MM.1S (cell line): Measurements from ENCODE around the gene ARFGAP1.

Source experiments
- DNase-seq: peaks from one replicate; pipeline ENCODE4 v3.0.0-alpha.2; 2015
- H2AFZ ChIP-seq: fragments of 300-600 bp; sonication (generic); 2 replicates; pipeline ENCODE4 v1.6.0; 2016; ENCODE audit warnings: antibody characterized with exemption, low read length
- H3F3A ChIP-seq: fragments of 300-600 bp; sonication (generic); 2 replicates; pipeline ENCODE4 v1.6.1; 2016; ENCODE audit warnings: mild to moderate bottlenecking, antibody characterized with exemption, low read length, moderate library complexity, mixed read lengths; ENCODE audit not compliant: insufficient read depth
- H3K27ac ChIP-seq: fragments of 300-600 bp; sonication (generic); 2 replicates; pipeline ENCODE4 v1.5.1; 2016; ENCODE audit warnings: mild to moderate bottlenecking, low read length
- H3K27me3 ChIP-seq: fragments of 300-600 bp; sonication (generic); replicated peaks from 2 replicates; pipeline ENCODE4 v1.6.0; 2016; ENCODE audit warnings: low read length; ENCODE audit not compliant: insufficient read depth
- H3K36me3 ChIP-seq: fragments of 300-600 bp; sonication (generic); replicated peaks from 2 replicates; pipeline ENCODE4 v1.6.1; 2016; ENCODE audit warnings: mild to moderate bottlenecking, low read length, mixed read lengths; ENCODE audit not compliant: insufficient read depth
- H3K4me1 ChIP-seq: fragments of 300-600 bp; sonication (generic); 2 replicates; pipeline ENCODE4 v1.6.1; 2016; ENCODE audit warnings: low read length, mixed read lengths
- H3K4me2 ChIP-seq: fragments of 300-600 bp; sonication (generic); 2 replicates; pipeline ENCODE4 v1.6.0; 2016; ENCODE audit warnings: low read depth, low read length
- H3K4me3 ChIP-seq: fragments of 300-600 bp; sonication (generic); 2 replicates; pipeline ENCODE4 v1.5.1; 2016; ENCODE audit warnings: low read length, mixed read lengths
- H3K79me2 ChIP-seq: fragments of 300-600 bp; sonication (generic); 2 replicates; pipeline ENCODE4 v1.6.1; 2016; ENCODE audit warnings: mixed run types, low read length, mixed read lengths
- H3K9ac ChIP-seq: fragments of 300-600 bp; sonication (generic); 2 replicates; pipeline ENCODE4 v1.6.1; 2016; ENCODE audit warnings: low read length, mixed read lengths
- H3K9me2 ChIP-seq: fragments of 300-600 bp; sonication (generic); replicated peaks from 2 replicates; pipeline ENCODE4 v1.6.1; 2016; ENCODE audit warnings: mild to moderate bottlenecking, low read length, mixed read lengths; ENCODE audit not compliant: insufficient read depth
- H3K9me3 ChIP-seq: fragments of 300-600 bp; sonication (generic); replicated peaks from 2 replicates; pipeline ENCODE4 v1.6.1; 2016; ENCODE audit warnings: mild to moderate bottlenecking, low read length, mixed read lengths; ENCODE audit not compliant: insufficient read depth
- H4K20me1 ChIP-seq: fragments of 300-600 bp; sonication (generic); 2 replicates; pipeline ENCODE4 v1.6.1; 2016; ENCODE audit warnings: mild to moderate bottlenecking, low read length, moderate library complexity, mixed read lengths; ENCODE audit not compliant: insufficient read depth
- CTCF ChIP-seq: fragments of 300-600 bp; sonication (generic); IDR thresholded peaks from 2 replicates; pipeline ENCODE4 v1.5.1; 2016; ENCODE audit warnings: antibody characterized with exemption, low read length, mixed read lengths
- EZH2 ChIP-seq: fragments of 300-600 bp; sonication (generic); optimal IDR thresholded peaks from 2 replicates; pipeline ENCODE3; 2017; ENCODE audit warnings: low read depth, mild to moderate bottlenecking, antibody characterized with exemption, low read length, mixed read lengths
- EZH2phosphoT487 ChIP-seq: fragments of 300-600 bp; sonication (generic); IDR thresholded peaks from 2 replicates; pipeline ENCODE4 v1.6.1; 2018; ENCODE audit warnings: antibody characterized with exemption, low read length

The ARFGAP1 gene

GRCh38 chr20:63254232-63254605, 18.4 kb upstream of the ARFGAP1 start, which contains the start of gene NKAIN4:
Gene NKAIN4 (minus strand): TSS chr20:63254463. CDS start chr20:63254450, 13 bp downstream.
- no peak within 1 kb of the TSS for H3K27ac ChIP-seq
- DNase-seq: no peak
- no peaks in the 10 kb centered on the region for H3K9me2 ChIP-seq
- no peaks in the 10 kb centered on the region for H3K36me3 ChIP-seq
- H3K4me2 ChIP-seq: no peak within 1 kb of the TSS
- no peak within 1 kb of the TSS for H2AFZ ChIP-seq
- H4K20me1 ChIP-seq: no peaks in the 10 kb centered on the region
- H3K9ac ChIP-seq: no peak within 1 kb of the TSS
- H3K4me1 ChIP-seq: no peaks in the 10 kb centered on the region
- no peaks in the 10 kb centered on the region for H3K79me2 ChIP-seq
- H3K4me3 ChIP-seq: no peak within 1 kb of the TSS
- H3K9me3 ChIP-seq: no peaks in the 10 kb centered on the region
- TF ChIP-seq CTCF: no peak
- no peak for TF ChIP-seq EZH2
- TF ChIP-seq EZH2phosphoT487: no peak
- H3F3A ChIP-seq: no peaks in the 10 kb centered on the region
- peaks cover 81% of the 10 kb centered on the region for H3K27me3 ChIP-seq

- Histone ChIP-seq H3K4me3 (no peak overlapping the region), H3K36me3 (no peaks in the 10 kb centered on the region), H3F3A (no peaks in the 10 kb centered on the region), H2AFZ (no peak overlapping the region), H4K20me1 (no peaks in the 10 kb centered on the region), H3K4me1 (no peaks in the 10 kb centered on the region), H3K27me3 (peaks cover 81% of the 10 kb centered on the region), H3K9ac (no peak overlapping the region), H3K9me3 (no peaks in the 10 kb centered on the region), H3K79me2 (no peaks in the 10 kb centered on the region), H3K4me2 (no peak overlapping the region), H3K9me2 (no peaks in the 10 kb centered on the region), H3K27ac (no peak overlapping the region)
- no peak for TF ChIP-seq EZH2
- TF ChIP-seq CTCF: no peak
- TF ChIP-seq EZH2phosphoT487: no peak
- no peak for DNase-seq
These were observed 17.8 kb upstream of the ARFGAP1 start for GRCh38 chr20:63254606-63255384.

GRCh38 chr20:63255931-63256704, 16.5 kb upstream of the ARFGAP1 start:
- Histone ChIP-seq H3K9me3 (no peaks in the 10 kb centered on the region), H3K4me1 (no peaks in the 10 kb centered on the region), H3K4me2 (no peak overlapping the region), H2AFZ (no peak overlapping the region), H3K36me3 (no peaks in the 10 kb centered on the region), H3K27ac (no peak overlapping the region), H4K20me1 (no peaks in the 10 kb centered on the region), H3K4me3 (no peak overlapping the region), H3F3A (no peaks in the 10 kb centered on the region), H3K9me2 (no peaks in the 10 kb centered on the region), H3K27me3 (peaks cover 86% of the 10 kb centered on the region), H3K79me2 (no peaks in the 10 kb centered on the region), H3K9ac (no peak overlapping the region)
- no peak for TF ChIP-seq CTCF
- no peak for TF ChIP-seq EZH2phosphoT487
- no peak for TF ChIP-seq EZH2
- no peak for DNase-seq
